ENCODE data around the gene ERG28.

Gene ERG28

DNA sequence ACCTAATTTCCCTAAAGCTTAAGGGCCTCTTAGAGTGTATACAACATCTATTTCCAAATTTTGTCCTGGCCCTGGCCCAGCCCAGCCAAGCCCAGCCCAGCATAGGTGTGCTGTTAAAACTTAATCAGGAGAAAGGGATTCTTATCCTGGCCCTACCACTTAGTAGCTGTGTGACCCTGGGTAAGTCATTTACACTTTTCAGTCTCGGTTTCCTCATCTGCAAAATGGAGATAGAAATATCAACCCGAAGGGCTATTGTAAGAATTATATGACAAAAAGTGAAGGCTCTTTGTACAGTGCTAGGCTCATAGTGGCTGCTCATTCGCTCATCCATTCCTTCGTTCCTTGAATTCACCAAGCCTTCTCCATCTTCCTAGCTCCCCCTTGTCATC lies 442 bp downstream of the ERG28 start:
- DNase-seq (ENCODE audit: low read depth), result no peak
- TF ChIP-seq CTCF (conservative IDR thresholded peaks at IDR 0.05; ENCODE audit: low read depth, low read length), result no peak
- H3K4me3 ChIP-seq (ENCODE audit: low read length), result peak overlapping the region; percentile 97

DNA sequence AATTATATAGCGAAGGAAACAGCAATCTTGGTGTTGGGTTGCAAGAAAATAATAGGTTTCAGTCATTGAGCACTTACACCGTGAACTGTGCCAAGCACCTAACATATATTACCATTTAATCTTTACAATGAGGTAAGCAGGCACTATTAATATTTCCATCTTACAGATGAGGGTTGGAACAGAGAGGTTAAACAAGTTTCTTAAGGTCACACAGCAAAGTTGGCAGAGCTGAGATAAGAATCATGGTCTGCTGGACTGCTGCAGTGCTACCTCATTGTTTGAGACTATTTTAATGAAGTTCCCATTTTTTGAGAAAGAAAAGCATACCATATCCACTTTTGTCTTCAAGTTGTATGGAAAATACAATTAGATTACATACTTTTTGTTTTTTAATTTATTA lies 1.7 kb downstream of the ERG28 start:
- no peak for TF ChIP-seq CTCF (conservative IDR thresholded peaks at IDR 0.05; ENCODE audit: low read depth, low read length)
- DNase-seq (ENCODE audit: low read depth), result no peak
- no peak overlapping the region for H3K4me3 ChIP-seq (ENCODE audit: low read length)

- DNase-seq (ENCODE audit: low read depth), result no peak
- no peak overlapping the region for H3K4me3 ChIP-seq (ENCODE audit: low read length)
- no peak for TF ChIP-seq CTCF (conservative IDR thresholded peaks at IDR 0.05; ENCODE audit: low read depth, low read length)
Measured at GRCh38 chr14:75657331-75657730, 3.3 kb downstream of the ERG28 start.

DNA sequence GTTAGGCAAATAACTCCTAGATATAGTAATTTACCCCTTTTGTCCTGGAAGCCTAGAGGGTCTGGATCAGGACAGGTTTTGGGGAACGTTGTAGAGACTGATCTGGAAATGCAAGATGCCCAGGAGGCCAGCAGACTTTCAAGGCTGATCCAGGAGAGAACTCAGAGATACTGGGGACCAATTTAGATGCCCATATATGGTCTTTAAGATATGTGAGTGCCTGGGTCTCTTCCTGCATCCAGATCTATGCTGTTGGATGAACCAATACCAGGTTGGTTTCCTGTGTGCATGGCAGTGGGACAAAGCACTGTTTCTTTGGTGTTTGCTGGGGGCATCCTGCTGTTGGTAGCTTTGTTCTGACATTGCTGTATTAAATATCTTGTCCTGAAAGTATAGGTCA lies 5.4 kb downstream of the ERG28 start:
- DNase-seq (ENCODE audit: low read depth), result no peak
- TF ChIP-seq CTCF (conservative IDR thresholded peaks at IDR 0.05; ENCODE audit: low read depth, low read length), result no peak
- H3K4me3 ChIP-seq (ENCODE audit: low read length), result no peak overlapping the region

DNA sequence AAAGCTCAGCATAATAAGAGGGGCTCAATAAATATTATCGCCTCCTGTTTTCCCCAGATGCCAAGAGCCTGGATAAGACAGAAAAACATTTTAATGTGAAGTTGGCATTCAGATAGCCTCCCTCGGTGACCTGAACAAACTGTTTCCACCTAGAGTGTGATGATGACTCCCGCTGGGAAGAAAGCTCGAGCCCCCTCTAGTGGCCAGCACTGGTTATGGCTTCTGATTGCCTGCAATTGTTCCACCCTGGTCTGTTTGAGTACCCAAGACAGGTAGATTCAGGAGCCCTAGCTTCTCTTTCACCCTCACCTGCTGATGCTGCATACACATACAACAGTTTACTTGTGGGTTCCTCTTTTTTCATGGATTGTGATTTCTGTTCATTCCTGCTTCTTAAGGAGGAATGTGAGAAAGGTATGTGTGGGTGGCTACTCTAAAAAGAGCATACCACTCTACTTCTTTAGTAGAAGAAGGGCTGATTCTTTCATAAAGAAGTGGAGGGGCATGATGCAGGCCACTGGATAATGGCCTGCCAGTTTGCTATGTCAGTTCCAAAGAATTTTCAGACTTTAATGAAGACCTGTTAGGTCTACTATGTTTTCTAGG lies 6.4 kb downstream of the ERG28 start:
- H3K4me3 ChIP-seq (ENCODE audit: low read length), result no peak overlapping the region
- no peak for DNase-seq (ENCODE audit: low read depth)
- peak; percentile 100 for TF ChIP-seq CTCF (conservative IDR thresholded peaks at IDR 0.05; ENCODE audit: low read depth, low read length)

DNA sequence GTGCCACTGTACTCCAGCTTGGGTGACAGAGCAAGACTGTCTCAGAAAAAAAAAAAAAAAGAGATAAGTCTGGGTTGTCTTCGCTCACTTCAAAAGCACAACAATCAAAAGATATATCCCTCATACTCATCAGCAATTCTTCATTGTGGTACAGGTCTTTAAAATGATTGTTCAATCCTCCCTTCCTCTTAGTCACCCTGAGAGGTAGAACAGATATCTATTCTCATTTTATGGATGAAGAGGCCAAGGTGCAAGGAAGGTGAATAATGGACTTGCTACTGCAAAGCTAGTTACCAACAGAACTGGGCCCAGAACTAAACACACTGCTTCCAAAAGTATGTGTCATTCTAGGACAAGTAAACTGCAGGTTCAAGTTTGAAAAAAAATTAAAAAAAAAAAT lies 7.1 kb downstream of the ERG28 start:
- TF ChIP-seq CTCF (conservative IDR thresholded peaks at IDR 0.05; ENCODE audit: low read depth, low read length), result no peak
- DNase-seq (ENCODE audit: low read depth), result no peak
- H3K4me3 ChIP-seq (ENCODE audit: low read length), result no peak overlapping the region

- TF ChIP-seq CTCF (conservative IDR thresholded peaks at IDR 0.05; ENCODE audit: low read depth, low read length), result no peak
- no peak for DNase-seq (ENCODE audit: low read depth)
- no peak overlapping the region for H3K4me3 ChIP-seq (ENCODE audit: low read length)
Measured at GRCh38 chr14:75650253-75651058, 10.2 kb downstream of the ERG28 start.

Measured in retinal pigment epithelial cell (primary cell).